Dermis blood vessel endothelial cell (primary cell): ENCODE data around the gene NME9. TPM values are rescaled to one million over a fixed set of nuclear protein-coding genes. Genes with fewer than 3 reads are reported as not detected.

Source experiments
- DNase-seq: peaks from one replicate; pipeline ENCODE4 v3.0.0; 2010
- total RNA-seq: library from RNA; depleted of rRNA; stranded (reverse); fragments of >200 nt; gene quantifications from 2 replicates; pipeline ENCODE4 v1.2.3, GENCODE V29; 2014

The NME9 gene
- total RNA-seq, 1 donor from 2014 or later, result not detected

DNA sequence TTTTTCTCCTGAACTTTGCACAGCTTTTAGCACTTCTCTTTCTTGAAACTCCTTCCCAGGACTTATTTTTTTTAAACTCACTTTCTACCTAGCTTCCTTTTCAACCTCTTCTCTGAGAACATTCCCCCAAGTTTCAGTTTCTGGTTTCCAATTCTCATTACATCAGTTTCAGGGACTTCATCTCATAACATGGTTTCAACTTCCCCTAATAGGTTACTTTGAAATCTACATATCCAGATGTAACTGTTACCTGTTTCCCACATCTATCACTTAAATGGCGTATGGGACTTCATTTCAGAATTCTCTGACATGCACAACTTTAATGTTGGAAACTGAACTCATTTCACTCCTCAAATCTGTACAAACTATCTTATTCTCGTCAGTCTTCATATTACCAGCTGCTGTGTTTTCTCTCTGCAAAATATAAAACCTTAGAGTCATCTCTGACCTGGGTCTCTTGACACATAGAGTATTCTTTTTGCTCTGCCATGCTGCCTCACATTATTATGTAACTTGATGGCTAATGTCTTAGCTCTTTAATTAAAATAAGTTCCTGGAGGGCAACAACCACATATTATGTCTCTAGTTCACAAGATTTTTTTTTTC lies 58.4 kb downstream of the NME9 start:
- no peak for DNase-seq

DNA sequence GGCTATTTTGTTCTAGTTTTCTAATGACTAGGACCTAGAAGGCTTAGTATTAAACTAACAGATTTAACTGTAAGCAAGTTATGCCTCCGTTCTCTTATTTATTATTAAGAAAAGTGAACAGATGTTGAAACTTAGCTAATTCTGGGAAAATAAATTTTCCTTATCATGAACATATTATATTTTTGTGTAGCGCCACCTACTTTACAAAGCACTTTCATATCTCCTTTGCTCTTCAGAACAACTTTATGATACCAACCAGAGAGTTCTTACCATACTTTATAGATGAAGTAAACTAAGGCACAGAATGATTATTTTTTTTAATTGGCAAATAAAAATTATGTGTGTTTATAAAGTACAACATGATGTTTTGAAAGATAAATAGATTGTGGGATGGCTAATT lies 59.4 kb downstream of the NME9 start:
- DNase-seq, result no peak

DNA sequence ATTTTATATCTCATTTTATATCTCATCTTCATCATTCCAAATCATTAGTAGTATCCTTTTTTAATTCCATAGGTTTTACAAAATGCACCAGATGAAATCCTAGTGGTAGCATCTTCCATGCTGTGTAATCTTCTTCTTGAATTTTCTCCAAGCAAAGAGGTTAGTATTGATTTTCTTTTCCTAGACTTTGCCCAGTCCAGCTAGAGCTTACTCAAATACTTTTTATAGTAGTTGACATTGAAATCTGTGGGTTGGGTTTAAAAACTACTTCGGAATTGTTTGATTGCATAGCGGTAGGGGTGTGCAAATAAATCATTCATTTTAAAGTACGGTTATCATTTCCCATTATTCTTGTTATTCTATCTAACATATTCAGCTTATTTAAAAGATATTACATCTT lies 62.6 kb downstream of the NME9 start:
- DNase-seq, result no peak

DNA sequence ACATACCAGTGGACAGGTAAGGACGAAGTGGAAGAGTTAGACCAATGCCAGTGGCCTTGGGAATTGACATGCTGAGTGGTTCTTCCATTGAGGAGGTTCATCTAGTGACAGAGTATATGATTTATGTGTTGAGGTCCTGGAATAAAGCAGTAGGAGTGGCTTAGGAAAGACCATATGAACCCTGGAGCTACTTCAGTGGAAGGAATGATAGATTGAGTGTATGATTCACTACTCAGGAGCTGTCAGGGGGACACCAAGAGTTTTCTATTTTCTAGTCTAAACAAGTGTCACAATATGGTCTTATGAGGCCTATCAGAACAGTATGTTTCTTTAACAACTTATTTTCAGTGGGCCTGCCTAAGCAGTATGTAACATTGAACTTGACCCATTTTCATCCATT lies 63.9 kb downstream of the NME9 start:
- no peak for DNase-seq

DNA sequence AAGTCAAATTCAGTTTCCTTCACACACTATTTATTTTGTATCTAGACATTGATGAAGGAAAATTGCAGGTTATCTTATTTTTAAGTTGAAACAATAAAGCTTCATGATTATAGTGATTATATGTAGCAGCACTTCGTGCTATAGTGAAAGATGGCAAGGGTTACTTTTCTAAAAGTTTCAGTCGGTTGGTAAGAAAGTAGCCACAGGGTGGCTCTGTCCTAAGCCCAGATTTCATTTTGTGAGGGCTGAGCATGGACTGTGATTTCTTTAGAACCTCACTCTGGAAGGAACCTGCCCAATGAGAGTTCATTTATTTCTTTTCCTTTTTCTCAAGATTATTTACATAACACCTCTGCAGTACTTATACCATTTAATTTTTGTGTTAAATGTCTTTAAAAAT lies 66.5 kb downstream of the NME9 start:
- no peak for DNase-seq

DNA sequence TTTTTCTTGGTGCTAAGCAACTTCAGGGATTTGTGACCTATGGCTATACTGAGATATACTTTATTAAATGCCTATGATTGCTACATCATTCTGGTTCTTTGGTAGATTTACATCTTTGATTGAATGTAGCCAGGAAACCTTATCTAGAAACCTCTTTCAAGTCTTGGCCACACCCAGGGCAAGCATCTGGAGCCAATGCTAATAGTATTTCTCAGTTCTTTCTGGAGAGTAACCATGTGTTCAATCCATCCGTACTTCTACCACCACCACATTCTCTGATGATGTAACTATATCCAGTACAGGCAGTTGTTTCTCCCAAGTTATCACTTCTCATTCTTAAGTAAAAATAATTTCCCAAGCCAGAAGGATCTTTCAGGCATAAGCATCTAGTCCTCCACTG lies 69.0 kb downstream of the NME9 start:
- no peak for DNase-seq

DNA sequence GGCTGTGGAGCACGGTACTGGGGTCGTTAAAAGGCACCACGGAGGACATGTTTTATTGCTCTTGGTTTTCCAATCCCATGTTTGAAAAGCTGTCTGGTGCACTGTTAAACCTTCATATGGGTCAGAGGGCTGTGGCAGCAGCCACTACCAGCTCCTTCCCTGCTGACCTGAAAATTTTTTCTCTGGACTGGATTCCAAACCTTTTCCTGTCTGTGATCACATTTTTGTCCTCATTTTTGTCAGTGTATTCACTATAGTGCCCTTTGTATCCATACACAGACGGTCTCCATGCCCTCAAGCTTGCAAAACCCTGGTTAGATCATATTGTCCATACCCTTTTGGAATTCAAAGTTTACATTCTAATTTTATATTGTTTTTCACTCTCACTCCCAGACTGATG lies 70.5 kb downstream of the NME9 start:
- no peak for DNase-seq

DNA sequence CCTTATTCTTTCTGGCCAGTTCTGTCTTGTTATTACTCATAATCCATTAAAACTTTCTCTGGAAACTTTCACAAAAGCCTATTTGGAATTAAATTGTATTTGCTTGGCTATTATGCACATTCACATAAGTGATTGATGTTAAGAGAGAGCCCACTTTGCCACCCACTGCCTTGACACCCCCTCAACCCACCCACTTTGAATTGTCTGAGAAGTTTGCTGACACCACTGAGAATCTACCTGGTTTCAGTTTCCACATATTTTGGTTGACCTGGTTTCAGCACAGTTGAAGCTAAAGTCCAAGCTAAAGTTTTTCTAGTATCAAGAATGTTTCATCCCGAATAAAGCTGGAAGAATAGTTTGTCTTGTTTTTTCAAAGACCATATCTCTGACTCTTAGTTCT lies 71.7 kb downstream of the NME9 start:
- no peak for DNase-seq

DNA sequence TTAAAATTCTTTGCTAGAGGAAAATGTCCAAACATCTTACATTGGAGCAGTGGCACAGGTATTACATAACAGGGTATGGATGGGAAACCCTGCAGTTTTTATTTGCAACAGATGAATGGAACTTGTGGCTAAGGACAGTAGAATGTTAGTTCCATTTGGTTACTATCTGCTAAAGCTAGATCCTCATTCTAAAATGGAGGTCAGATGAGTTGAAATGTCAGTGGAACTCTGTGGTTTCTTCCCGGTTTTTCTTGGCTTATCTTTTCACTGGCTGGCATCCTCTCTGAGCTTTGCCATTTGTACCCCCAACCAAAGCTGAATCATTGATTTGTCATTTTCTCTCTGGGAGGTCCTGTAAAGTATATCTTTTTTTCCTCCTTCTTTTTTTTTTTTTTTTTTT lies 73.6 kb downstream of the NME9 start:
- no peak for DNase-seq

DNA sequence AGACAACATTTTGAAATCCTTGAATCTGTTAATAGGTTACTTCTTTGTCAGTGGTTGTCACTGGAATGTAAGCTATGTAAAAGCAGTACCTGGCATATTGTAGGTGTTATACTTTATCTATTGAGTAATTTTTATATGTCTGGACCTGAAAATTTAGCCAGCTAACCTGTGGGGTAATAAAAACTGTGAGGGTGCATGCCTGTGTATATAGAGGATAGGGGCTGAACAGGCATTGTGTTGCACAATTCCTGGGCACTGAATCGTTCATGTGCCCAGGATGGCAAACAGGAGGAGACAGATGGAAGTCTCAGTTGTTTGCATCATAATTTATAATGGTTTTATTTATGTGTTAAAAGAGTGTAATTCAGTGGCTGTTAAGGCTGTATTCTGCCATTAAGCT lies 75.4 kb downstream of the NME9 start:
- DNase-seq, result no peak

DNA sequence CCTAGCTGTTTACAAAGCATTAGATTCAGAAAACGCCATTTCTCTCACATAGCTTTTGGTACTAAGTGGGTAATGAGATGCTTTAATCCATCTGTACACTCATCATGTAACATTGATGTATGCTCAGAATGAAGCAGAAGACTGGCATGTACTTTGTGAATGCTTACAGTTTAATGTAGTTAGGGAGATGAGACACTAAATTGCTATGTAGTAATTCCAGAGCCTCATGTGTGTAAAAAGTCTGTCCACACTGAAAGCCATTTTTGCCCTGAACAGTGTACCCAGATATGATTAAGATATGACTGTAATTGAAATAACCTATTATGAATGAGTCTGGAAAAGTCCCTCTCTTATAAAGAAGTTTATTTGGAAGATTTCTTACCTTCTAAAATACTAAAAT lies 76.0 kb downstream of the NME9 start:
- no peak for DNase-seq

Other genes with a start within 250 kb of the NME9 start
- 2.4 and 4.6 TPM in 2 replicates for gene DZIP1L, start 214.2 kb downstream of the NME9 start, total RNA-seq
- not detected in 2 replicates for gene A4GNT, start 197.5 kb downstream of the NME9 start, total RNA-seq
- gene DBR1, start 154.9 kb downstream of the NME9 start, total RNA-seq, result 16.0 and 18.5 TPM in 2 replicates
- gene ARMC8, start 142.6 kb downstream of the NME9 start, total RNA-seq, result 54.5 and 59.6 TPM in 2 replicates
- gene MRAS, start 18.7 kb upstream of the NME9 start, total RNA-seq, result 6.8 and 11.5 TPM in 2 replicates
- gene ESYT3, start 104.8 kb upstream of the NME9 start, total RNA-seq, result not detected in 2 replicates